HG03159 (cell line): ENCODE measurements around the gene BUD13.
"Not testable (repeated sequence)": the region's sequence is repeated elsewhere in the genome, so short reads cannot be mapped to it uniquely, and the experiment has no call there.

ENCODE experiments used
- ATAC-seq: cut with Tn5 transposase; IDR thresholded peaks from one replicate; pipeline ENCODE4 v1.9.1; 2021; ENCODE audit warnings: mild to moderate bottlenecking, moderate library complexity; ENCODE audit not compliant: unreplicated experiment

BUD13 gene, protein sequence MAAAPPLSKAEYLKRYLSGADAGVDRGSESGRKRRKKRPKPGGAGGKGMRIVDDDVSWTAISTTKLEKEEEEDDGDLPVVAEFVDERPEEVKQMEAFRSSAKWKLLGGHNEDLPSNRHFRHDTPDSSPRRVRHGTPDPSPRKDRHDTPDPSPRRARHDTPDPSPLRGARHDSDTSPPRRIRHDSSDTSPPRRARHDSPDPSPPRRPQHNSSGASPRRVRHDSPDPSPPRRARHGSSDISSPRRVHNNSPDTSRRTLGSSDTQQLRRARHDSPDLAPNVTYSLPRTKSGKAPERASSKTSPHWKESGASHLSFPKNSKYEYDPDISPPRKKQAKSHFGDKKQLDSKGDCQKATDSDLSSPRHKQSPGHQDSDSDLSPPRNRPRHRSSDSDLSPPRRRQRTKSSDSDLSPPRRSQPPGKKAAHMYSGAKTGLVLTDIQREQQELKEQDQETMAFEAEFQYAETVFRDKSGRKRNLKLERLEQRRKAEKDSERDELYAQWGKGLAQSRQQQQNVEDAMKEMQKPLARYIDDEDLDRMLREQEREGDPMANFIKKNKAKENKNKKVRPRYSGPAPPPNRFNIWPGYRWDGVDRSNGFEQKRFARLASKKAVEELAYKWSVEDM

DNA sequence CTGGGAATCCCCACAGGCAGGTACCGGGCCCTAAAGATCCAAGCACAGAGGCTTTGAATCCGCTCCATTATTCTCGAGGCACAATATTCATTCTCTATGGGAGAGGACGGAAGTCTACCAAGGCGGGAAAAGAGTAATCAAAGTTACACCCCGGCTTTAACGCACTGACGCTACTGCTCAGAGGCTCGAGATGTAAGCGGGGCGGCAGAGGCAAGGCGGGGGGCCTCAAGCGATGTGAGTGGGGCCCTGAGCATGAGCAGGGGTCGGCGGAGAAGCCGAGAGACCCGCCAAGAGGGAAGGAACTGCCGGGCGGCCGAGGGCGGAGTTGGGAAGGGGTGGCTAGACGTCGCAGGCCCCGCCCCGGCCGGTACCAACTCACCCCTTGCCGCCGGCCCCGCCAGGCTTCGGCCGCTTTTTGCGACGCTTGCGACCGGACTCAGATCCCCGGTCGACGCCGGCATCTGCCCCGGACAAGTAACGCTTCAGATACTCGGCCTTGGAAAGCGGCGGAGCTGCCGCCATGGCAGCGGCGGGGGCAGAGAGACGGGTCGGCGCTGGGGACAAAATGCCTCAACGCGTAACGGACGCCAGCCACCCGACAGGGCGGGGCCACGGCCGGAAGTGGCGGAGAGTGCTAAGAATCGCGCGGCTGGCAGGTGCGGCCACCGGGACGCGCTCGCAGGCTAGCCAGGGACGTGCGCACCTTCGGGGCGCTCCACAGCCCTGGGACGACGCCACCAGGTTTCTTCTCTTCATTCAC is at the start of gene BUD13:
Gene BUD13, minus strand, starts transcription at position 545 of the 760 bp plus-strand sequence. Its CDS starts 23 bp downstream, at position 522.
- ATAC-seq: peak; percentile 87

DNA sequence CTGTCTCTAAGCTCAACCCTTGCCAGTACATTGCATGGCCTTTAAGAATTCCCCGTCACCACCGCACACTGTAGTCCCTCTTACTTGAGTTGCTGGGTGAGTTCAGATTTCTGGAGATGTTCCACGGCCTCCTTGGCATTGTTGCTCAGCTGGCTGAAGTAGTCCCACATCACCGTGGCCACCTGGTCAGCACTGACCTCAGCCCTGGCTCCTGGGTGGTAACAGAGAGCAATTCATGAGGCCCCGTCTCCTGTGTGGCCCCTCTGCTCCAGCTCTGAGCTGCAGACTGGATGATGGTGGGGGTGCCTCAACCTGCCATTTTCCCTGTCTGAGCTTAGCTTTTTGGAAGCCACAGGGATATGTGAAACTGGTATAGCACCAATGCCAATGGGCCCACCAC is 49.8 kb upstream of the BUD13 start:
- ATAC-seq: no peak

DNA sequence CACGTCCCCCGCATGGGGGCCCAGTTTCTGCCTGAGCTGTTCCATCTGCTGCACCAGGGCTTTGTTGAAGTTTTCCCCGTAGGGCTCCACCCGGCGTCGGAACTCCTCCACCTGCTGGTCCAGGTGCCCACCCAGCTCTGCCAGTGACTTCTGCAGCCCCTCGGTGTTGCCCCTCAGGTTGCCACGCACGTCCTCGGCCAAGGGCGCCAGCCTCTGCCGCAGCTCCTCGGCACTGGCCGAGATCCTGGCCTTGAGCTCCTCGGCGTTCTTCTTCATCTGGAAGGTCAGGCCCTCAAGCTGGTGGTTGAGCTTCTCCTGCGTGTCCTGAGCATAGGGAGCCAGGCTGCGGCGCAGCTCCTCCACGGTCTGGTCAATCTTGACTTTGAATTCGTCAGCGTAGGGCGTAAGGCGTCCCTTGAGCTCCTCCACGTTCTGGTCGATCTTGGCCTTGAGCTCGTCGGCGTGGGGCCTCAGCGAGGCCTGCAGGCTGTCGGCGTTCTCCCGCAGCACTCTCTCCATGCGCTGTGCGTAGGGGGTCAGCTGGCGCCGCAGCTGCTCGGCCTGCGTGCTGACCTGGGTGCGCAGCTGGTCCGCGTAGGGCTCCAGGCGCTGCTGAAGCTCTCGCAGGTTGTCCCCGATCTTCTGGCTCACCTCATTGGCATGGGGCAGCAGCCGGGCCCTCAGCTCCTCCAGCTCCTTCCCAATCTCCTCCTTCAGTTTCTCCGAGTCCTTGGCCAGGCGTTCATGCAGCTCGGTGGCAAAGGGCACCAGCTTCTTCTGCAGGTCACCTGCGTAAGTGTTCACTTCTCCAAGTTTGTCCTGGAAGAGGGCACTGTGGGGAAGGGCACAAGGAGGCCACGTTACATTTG is 48.5 kb upstream of the BUD13 start:
- no peak for ATAC-seq

DNA sequence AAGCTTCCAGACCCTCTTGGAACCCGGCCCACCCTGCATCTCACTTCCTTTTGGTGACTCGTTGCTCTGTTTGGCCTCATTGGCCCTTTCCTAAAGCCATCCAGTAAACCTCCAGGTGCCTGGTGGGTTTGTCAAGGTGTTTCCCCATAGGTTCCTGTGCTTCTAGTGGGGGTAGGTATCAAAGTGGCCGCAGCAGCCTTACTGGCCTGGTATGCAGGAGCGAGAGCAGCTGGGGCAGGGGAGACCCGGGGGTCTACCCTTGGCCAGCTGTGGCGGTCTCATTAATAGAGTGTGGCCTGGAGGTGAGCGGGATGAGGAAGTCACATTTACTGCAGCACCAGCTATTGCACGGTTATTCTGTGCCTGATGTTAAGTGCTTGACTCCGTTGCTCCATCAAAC is 46.3 kb upstream of the BUD13 start:
- ATAC-seq: no peak

DNA sequence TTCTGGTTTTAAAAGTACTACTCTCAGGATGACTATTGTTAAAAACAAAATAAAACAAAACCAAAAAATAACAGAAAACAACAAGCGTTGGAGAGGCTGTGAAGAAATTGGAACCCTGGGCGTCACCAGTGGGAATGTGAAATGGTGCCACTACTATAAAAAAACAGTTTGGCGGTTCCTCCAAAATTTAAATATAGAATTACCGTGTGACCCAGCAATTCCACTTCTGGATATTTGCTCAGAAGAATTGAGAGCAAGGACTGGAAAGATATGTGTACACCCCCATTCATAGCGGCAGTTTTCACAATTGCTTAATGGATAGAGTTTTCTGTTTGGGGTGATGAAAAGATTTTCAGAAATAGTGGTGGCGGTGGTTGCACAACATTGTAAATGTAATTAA is 41.7 kb upstream of the BUD13 start:
- no peak for ATAC-seq

DNA sequence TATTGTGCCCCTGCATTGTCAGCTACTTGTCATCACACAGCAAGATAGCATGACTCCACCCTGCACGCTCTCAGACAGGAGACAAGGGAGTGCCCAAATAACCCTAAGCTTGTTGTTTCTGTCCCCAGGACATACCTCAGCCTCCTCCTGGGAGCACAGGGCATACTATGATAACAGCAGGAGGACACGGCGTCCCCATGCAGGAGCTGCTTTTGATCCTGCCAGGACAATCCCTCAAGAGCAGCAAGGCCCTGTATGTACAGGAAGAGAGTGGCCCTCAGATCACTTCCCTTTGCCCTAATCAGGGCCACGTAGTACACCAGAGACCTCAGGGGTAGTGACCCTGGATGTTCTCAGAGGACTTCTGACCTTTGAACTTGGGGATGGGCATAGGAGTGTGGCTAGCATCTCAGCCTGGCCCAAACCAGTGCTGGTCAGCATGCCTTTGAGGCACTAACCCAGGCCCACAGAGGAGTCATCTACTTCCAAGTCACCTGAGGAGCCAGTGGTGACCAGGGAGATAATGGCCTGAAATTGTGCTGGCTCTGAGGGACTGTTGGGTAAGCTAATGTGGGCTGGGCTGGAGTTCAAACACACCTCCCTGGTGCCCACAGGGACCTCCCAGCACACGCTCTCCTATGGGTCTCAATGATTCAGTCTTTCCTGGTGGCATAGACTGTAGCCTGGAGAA is 41.1 kb upstream of the BUD13 start:
- ATAC-seq: no peak

DNA sequence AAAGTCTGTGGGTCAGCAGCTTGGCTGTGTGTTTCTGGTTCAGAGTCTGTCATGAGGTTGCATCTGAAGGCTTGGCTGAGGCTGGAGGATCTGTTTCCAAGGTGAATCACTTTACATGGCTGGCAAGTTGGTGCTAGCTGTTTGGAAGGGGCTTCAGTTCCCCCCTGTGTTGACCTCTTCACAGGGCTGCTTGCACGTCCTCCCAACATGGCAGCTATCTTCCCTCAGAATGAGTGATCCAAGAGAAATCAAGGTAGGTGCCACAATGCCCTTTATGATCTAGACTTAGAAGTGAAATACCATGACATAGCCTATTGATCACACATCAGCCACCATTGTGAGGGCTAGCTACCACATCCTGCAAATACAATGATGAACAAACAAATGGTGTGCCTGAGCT is 40.4 kb upstream of the BUD13 start:
- ATAC-seq: no peak

DNA sequence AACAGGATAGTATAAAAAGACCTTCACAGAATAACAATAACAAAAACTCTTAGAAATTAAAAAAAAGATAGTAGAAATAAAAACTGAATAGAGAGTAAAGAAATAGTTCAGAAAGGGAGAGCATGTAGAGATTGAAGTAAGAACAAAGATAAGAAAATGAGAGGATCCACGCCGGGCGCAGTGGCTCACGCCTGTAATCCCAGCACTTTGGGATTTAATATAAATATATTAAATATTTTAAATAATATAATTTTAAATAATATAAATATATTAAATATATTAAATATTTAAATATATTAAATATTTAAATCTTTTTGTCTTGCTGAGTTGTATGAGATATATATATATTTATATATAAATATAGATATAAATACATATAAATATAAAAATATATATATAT is 39.3 kb upstream of the BUD13 start:
- no peak for ATAC-seq

DNA sequence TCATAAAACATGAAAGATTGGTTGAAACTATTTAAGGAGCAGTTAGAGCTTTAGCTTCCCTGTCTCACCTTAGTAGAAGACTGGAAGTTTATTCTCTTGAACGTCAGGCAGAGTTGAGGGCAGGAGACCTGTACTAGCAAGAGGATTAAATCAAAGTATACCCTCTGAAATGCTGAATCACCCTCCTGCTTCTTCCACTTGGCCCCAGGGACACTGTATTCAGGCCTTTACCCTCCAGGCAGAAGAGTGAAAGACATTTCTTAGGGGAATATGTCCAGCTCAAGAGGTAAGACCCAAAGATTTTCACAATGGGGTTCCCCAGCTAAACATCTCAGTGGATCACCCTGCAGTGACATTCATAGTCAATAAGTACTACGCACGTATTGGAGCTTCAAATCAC is 38.4 kb upstream of the BUD13 start:
- no peak for ATAC-seq

DNA sequence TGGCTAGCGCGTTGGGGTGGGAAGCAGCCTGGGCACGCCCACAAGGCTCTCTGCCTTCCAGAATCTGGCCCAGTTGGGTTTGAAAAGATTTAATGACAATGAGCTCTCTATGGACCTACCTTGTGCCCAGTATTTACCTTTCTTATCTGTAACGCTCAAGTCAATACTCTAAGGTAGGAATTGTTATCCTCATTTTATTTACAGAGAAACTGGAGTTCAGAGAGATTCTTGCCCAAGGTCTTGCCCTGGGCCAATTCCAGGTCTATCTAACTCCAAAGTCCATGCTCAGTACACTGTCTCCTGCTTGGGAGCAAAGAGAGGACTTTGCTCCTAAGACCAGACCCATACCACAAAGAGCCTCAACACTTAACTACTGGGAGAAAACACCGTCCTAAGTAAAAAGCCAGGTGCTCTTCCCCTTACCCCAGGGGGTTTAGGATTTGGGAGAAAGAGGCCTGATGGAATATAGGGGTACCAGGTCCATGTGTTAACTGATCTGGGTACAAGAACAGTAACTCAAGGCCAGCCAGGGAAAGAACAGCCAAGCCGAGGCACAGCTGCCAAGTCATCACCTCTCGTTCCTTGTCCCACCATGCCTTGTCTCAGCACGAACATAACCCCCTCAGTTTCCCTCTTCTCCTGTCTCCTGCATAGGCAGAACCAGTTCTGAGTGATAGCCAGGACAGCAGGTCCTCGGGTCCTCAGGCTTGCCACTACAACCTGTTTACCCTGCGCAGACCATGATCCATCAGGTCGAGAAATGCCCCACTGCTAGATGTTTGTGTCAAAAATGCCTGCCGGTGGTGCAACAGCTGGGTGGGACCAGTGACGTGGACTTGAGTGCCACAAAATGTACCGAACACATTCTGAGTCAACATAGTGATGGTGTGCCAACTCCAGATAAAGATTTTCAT is 35.7 kb upstream of the BUD13 start:
- no peak for ATAC-seq

DNA sequence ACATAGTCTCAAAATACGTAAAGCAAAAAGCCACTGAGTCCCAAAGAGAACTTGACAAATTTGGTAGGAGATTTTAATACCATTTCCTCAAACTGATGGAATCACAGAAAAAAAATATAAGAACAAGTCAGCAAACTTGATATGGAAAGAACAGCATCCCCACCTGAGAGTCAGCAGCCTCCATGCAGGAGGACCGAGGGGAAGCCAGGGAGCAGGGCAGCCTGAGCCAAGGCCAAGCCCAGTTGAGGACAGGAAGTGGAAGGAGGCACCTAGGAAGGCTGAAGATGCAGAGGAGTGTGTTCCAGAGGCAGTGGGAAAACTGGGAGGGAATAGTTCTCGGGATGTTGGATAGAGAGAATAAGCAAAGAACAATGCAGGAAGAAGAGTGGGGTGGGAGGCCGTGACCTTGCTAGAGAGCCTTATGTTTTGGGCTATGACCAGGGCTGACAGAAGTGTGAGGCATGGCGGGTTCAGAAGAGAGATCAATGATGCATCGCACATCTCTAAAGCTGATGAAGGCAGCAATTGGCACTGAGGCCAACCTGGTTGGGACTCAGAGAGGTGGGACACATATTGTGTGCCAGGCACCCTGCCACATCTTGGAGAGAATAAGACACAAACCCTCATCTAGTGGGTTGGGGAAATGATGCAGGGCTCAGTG is 34.9 kb upstream of the BUD13 start:
- ATAC-seq: no peak

DNA sequence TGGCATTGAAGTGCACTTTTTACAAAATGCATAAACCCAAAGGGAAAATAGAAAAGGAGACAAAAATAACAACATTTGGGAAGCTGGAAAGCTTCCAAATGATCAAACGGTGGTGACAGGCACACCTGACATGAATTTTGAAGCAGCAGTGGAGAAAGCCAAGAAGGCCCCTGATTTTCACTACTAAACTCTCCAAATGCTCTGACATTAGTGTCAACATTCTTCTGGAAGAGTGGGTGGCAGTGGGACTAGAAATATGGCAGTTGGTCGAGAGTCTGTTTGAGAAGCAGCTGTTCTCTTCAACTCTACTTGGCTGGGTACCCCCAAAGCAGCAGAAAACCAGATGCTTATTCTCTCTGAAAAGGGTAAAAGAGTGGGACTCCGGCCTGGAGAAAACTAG is 31.2 kb upstream of the BUD13 start:
- no peak for ATAC-seq

DNA sequence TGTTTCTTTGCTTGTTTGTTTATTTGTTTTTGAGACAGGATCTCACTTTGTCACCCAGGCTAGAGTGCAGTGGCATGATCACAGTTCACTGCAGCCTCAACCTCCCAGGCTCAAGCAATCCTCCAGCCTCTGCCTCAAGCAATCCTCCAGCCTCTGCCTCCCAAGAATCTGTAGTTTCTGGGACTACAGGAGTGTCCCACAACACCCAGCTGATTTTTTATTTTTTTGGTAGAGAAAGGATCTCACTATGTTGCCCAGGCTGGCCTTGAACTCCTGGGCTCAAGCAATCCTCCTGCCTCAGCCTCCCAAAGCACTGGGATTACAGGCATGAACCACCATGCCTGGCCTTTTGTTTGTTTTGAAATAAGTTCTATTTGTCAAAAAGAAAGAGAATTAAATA is 28.9 kb upstream of the BUD13 start:
- ATAC-seq: not testable (repeated sequence)

DNA sequence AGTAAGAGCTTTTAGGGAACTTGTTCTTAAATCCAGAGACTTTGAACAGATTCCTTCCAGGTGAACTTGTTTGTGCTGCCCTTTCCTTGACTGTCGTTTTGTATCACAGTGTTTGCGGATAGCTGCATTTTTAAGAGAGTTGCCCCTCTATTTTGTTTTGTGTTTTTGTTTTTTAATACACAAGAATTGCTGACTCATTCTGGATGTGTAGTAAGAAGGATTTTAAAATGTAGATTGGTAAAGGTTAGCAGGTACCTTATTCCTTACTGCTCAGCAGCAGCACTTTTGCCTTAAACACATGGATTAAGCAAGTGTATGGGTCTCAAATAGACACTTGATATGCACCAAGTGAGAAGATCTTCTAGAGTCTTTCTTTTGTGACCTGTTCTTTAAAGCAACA is 27.8 kb upstream of the BUD13 start:
- ATAC-seq: no peak

DNA sequence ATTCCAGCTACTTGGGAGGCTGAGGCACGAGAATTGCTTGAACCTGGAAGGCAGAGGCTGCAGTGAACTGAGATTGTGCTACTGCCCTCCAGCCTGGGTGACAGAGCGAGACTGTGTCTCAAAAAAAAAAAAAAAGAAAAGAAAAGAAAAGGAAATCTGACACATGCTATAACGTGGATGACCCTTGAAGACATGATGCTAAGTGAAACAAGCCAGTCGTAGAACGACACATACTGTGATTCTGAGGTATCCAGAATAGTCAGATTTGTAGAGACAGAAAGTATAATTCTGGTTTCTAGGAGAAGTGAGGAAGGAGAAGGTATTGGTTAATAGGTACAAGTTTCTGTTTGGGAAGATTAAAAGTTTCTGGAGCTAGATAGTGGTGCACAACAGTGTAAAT is 25.6 kb upstream of the BUD13 start:
- no peak for ATAC-seq

DNA sequence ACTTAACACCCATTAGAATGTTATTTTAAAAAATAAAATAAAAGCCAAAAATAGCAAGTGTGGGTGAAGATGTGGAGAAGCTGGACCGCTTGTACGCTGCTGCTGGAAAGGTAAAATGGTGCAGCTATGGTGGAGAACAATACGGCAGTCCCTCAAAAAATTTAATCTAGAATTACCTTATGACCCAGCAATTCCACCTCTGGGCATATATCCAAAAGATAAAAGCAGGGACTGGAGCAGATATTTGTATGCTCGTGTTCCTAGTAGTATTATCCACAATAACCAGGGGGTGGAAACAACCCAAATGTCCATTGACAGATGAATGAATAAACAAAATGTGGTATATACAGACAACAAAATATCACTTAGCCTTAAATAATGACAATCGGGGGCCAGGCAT is 25.0 kb upstream of the BUD13 start:
- no peak for ATAC-seq

DNA sequence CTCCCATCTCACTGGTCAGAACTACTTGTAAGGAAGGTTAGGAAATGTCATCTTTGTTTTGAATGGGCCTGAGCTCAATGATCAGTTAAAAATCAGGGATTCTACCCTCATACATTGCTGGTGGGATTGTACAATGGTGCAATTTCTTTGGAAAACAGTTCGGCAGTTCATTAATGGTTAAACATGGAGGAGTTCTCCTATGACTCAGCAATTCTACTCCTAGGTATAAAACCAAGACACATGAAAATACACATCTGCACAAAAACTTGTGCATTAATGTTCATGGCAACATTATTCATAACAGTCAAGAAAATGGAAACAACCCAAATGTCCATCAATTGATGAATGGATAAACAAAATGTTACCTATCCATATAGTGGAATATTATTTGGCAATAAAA is 23.8 kb upstream of the BUD13 start:
- no peak for ATAC-seq

DNA sequence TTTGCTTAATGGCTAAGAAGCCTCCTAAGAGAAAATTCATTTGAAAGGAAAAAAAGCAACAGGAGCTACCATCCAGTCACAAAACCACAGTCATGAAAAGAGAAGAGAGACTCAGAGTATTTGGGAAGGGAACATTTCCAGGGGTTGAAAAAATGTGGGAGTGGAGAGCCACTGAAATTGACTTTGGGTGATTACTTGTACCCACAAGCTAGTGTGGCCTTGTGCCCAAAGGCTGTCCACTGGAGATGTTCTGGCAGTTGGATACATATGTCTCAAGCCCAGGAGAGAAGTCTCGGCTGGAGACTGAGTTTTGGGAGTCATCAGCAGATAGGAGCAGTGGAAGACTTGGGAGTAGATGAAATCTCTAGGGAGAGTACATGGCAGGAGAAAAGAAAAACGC is 22.1 kb upstream of the BUD13 start:
- no peak for ATAC-seq

DNA sequence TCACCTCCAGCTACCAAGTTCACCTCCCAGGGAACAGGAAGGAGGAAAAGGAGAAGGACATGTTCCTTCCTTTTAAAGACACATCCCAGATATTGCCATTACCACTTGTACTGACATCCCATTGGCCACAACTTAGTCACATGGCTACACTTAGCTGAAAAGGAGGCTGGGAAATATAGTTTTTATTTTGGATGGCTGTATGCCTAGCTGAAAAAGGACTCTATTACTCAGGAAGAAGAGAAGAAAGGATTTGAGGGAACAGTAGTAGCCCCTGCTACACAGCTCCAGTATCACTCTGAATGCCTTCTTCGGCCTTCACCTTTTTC is 20.9 kb upstream of the BUD13 start:
- no peak for ATAC-seq
